Measurements from ENCODE around the gene APOBEC3B.

DNA sequence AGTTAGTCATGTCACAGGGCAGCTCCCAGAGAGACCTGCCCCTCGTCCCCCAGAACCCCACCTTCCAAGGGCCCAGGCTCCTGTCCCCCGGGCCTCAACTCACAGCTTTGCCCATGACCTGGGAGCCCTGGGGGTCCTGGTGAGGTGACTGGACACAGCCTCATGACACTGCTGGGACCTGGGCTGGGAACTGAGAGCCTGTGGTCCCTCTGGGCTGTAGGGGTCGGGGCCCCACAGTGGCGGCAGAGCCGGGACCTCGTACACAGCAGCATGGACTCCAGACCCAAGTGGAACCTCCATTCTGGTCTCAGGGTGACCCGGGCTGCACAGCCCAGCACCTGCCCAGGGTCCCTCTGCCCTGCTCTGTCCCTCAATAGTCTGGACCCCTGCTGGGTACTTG, 17.8 kb upstream of the APOBEC3B start:
- TF ChIP-seq, protein P1, sequence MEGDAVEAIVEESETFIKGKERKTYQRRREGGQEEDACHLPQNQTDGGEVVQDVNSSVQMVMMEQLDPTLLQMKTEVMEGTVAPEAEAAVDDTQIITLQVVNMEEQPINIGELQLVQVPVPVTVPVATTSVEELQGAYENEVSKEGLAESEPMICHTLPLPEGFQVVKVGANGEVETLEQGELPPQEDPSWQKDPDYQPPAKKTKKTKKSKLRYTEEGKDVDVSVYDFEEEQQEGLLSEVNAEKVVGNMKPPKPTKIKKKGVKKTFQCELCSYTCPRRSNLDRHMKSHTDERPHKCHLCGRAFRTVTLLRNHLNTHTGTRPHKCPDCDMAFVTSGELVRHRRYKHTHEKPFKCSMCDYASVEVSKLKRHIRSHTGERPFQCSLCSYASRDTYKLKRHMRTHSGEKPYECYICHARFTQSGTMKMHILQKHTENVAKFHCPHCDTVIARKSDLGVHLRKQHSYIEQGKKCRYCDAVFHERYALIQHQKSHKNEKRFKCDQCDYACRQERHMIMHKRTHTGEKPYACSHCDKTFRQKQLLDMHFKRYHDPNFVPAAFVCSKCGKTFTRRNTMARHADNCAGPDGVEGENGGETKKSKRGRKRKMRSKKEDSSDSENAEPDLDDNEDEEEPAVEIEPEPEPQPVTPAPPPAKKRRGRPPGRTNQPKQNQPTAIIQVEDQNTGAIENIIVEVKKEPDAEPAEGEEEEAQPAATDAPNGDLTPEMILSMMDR (conservative IDR thresholded peaks at IDR 0.05) = no peak
- TF ChIP-seq ZFX (IDR thresholded peaks at IDR 0.05) = no peak

All from C4-2B (cell line).